ENCODE measurements around the gene PNPO.

- TF ChIP-seq CTCF (conservative IDR thresholded peaks at IDR 0.05; ENCODE audit: low read depth, low read length) (no peak; the same call in 1 of the 2 replicates), EZH2 (IDR thresholded peaks at IDR 0.05; ENCODE audit: low read length, unreplicated experiment) (no peak)
These were observed 12.5 kb downstream of the PNPO start for GRCh38 chr17:47953909-47954308.

Measured in PC-3 (cell line).